GM12872 (cell line): ENCODE measurements around the gene SH3RF3.

Source experiments
- CTCF ChIP-seq: IDR thresholded peaks from 3 replicates; pipeline ENCODE4 v1.5.1; 2011; ENCODE audit warnings: low read depth, mild to moderate bottlenecking, low read length, moderate library complexity; ENCODE audit not compliant: insufficient read depth

Gene SH3RF3

GRCh38 chr2:109195193-109196045, 66.4 kb downstream of the SH3RF3 start:
- TF ChIP-seq CTCF: no peak

DNA sequence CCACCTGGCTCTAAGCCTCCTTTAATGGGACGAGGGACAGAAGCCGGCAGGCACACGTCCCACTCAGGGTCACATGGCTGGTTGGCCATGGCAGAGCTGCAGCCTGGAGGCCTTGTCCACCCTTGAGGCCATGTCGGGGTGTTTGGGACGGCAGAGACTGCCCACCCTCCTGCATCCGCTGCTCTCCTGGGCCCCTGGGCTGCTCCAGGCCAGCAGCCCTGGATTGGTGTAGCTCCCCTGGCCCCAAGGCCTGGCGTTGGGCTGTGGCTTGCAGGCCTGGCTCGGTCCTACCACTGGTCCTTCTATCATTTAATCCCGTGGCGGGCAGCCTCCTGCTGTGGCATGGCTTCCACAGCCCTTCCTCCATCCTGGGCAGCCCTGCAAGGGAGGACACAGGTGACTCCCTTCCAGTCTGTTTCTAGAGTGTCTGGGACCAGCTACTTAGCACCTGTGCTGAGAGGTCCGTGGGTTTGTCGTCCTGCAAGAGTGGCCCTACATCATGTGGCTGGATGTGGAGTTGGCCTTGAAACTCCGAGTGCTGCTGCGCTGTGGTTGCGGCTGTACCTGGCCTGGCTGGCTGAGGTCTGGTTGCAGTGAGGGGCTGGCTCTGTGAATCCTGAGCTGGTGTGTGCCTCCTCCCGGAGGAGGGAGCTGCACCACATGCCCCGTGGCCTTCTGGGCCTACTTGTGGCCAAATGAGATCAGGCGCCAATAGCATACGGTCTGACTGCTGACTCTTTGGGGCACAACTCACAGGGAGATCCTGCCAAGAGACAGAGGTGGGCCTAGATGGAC, 67.3 kb downstream of the SH3RF3 start:
- TF ChIP-seq CTCF: no peak

- TF ChIP-seq CTCF: no peak
Measured at GRCh38 chr2:109197491-109198418, 68.8 kb downstream of the SH3RF3 start.

DNA sequence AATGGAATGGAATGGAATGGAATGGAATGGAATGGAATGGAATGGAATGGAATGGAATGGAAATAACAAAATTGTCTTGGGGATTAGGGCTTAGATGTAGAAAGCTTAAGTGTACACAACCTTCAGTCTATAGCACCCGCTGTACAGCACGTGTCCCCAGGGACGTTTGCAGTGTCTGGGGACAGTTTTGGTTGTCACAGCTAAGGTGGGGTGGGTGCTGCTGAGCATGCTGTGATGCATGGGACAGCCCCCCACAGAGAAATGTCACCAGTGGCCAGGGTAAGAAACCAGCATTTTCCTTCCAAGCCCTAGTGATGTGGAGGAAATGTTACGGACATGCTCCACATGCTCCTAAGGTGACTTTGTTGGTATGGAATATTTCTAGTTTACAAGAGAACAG, 70.8 kb downstream of the SH3RF3 start:
- no peak for TF ChIP-seq CTCF

DNA sequence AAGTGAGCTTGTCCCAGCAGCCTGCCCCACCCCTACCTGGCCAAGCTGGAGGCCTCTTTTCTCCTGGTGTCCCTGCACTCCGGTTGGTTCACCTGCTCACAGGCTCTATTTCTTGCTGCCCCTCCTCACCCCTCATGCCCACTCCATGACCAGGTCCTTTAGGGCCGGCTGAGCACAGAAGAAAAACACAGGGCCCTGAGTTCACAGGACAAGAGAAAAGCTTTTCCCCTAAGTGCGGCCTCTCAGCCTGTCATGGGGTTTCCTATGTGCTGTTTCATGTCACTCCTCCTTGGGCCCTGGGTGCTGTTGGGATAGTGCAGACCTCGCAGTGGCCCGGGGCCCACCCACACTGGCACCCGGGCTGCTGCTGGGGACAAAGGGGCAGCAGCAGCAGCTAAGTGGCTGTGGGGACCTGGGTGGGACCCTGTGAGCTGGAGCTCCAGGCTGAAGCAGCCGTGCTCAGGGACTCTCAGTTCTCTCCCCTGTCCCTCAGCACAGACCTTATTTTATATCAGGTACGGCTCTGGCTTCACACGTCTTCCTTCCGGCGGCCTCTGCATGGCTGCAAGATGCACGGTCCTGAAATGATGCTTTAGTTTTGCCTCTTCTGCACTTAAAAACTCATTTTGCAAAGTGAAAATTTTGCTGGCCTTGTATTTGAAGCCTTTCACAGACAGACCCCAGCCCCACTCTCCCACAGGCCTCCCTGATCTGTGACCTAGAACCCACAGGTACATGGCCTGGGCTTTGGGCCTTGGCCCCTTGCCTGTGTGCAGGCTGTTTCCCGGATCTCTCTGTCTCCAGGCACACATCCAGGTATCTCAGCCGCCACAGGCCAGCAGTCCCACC, 71.8 kb downstream of the SH3RF3 start:
- no peak for TF ChIP-seq CTCF

GRCh38 chr2:109201465-109202327, 72.7 kb downstream of the SH3RF3 start:
- no peak for TF ChIP-seq CTCF
